HG02973 (cell line): Measurements from ENCODE around the gene FGD2.

Source experiments
- ATAC-seq: cut with Tn5 transposase; IDR thresholded peaks from one replicate; pipeline ENCODE4 v1.9.1; 2021; ENCODE audit warnings: moderate library complexity; ENCODE audit not compliant: unreplicated experiment

Gene FGD2

DNA sequence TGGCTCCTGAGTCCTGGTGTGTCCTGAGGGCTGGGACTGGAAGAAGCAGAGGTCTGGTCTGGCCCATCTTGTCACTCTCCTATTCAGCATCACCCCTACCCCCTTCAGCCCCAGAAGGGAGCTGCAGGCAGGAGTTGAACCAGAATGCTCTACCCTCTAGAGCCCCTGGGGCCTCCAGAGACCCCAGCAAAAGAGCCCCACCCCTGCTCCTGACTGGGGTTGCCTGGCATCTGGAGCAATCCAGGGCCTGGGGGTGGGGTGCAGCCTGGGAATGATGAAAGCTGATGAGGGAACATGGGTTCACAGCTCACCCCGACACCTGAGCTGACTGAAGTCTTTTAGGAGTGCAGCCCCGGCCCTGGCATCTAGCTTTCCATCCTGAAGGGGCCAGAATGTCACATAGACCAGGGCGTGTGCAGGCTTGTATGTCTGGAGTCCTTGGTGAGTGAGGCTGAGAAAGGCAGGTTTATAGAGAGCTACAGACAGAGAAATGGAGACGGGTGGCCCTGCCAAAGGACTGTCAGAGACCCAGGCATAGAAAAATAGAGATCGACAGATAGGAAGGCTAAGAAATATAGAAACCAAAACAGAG lies 12.2 kb downstream of the FGD2 start:
- ATAC-seq, result no peak

DNA sequence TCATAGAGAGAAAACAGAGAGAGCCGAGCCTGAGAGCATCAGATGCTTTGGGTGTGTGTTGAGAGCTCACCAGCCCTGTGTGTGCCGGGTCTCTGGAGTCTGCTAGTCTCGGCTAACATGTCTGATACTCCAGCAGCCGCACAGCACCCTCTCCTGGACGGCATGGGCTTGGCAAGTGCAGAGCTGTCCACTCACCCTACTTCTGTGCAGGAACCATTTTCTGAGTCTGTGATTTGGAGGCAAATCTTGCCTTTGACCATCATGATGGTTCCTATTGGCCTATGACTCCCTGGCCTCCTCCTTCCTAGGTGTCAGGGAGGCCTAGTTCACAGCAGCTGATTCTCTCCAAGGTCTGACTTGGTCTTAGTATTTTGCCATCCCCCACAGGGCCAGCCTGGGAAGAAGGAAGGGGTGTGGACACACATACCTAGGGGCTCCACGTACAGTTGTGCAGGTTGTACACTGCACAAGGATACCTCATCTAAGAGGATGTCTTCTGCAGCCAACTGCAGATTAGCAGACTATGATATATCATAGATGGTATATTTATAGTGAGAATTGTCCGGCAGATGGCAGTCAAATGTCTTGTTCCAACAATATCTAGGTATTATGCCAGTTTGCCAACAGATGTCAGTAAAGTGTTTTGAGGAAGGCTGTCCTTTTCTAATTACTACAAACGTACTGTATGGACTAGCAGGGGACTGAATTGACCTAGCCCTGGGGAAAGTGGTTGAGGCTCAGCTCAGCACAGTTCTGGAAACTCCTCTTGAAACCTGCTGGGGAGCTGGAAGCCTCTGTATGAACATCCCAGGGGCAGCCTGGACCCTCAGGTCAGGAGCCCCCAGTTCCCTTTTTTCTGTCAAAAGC lies 13.0 kb downstream of the FGD2 start:
- ATAC-seq, result peak; percentile 83

DNA sequence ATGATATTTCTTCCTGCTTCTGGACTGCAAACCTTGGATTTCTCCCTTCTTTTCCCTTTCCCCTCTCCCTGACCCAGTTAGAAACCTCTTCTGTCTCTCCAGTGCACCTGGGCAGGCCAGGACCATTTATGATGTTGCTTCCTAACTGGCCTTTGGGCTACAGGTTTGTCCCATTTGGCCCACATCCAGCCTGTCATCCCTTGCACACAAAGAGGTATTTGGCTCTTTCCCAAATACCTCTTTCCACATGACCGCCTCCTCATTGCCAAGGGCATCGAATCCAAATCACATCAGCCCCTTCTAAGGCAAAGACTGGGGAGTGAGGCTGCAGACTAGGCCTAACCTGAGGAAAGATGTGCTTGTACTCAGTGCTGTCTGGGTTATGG lies 13.6 kb downstream of the FGD2 start:
- ATAC-seq, result no peak

DNA sequence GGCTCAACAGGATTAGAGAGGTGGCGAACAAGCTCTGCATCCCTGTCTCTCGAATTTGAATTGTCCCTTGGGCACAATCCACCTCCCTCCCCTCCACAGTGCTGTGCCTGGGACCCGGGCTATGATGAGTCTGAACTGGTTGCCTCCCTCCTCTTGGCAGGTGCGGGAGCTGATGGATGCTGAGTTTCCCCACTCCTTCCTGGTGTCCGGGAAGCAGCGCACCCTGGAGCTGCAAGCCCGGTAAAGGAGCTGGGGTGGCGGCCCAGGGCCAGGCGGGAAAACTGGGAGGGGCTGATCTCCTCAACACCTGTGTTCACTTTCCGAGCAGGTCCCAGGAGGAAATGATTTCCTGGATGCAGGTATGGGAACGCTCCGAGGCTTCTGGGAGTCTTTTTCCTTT lies 14.9 kb downstream of the FGD2 start:
- ATAC-seq, result no peak

DNA sequence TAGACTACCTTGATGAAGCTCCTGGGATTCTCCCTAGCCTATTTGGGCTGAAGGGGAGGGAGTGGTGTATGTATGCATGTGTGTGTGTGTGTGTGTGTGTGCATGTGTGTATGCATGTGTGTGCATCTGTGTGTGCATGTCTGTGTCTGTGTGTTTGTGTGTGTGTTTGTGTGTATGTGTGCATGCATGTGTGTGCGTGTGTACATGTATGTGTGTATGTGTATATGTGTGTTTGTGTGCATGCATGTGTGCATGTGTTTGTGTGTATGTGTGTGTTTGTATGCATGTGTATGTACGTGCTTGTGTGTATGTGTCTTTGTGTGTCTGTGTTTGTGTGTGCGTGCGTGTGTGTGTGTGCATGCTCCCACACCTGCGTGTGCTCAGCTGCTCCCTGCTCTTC lies 15.4 kb downstream of the FGD2 start:
- no peak for ATAC-seq

DNA sequence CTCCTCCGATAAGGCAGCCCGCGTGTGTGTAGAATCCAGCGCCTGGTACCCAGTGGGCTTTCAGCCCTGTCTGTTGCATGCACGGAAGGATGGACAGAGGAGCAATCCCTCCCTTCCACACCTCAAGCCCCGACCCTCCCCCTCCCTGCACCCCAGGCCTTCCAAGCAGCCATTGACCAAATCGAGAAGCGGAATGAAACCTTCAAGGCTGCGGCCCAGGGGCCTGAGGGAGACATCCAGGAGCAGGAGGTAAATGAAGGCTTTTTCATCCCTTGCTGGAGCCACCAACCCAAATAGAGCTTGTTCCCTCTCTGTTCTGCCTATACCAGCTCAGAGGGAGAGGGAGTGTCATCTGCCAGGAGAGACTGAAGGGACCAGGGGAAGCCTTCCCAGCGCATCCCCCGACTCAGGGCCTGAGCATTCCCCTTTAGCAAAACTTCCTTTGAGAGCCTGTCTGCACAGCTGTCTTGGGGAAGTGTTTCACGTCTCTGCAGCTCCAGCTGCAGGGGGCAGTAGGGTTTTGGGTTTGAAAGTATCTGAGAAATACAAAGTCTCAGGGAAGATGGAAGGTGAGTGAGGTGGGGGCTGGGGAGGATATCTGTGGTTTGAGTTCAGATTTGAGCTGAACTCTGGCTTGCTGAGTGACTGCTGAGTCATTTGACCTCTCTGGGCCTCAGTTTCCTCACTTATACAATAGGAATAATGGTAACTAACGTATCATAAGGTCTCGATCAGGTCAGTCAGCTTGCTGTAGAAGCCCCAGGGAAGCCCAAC lies 16.1 kb downstream of the FGD2 start:
- no peak for ATAC-seq

DNA sequence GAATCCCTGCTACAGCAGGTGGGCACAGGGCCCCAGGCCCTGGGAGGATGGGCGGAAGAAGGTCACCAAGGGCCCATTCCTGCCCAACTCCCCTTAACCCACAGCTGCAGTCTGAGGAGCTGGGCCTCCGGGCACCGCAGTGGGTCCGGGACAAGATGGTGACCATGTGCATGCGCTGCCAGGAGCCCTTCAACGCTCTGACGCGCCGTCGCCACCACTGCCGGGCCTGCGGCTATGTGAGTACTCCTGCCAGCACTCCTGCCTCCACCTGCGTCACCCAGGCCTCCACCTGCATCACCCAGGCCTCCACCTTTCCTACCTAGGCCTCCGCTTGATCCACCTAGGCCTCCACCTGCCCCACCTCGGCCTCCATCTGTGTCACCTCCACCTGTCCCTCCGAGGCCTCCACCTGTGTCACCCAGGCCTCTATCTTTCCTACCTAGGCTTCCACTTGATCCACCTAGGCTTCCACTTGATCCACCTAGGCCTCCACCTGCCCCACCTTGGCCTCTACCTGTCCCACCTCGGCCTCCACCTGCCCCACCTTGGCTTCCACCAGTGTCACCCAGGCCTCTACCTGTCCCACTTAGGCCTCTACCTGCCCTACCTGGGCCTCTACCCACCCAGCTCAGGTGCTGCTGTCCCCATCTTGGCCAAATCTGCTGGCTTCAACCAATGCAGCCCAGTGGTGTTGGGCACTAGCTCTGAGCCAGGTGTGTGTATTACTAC lies 16.8 kb downstream of the FGD2 start:
- no peak for ATAC-seq

DNA sequence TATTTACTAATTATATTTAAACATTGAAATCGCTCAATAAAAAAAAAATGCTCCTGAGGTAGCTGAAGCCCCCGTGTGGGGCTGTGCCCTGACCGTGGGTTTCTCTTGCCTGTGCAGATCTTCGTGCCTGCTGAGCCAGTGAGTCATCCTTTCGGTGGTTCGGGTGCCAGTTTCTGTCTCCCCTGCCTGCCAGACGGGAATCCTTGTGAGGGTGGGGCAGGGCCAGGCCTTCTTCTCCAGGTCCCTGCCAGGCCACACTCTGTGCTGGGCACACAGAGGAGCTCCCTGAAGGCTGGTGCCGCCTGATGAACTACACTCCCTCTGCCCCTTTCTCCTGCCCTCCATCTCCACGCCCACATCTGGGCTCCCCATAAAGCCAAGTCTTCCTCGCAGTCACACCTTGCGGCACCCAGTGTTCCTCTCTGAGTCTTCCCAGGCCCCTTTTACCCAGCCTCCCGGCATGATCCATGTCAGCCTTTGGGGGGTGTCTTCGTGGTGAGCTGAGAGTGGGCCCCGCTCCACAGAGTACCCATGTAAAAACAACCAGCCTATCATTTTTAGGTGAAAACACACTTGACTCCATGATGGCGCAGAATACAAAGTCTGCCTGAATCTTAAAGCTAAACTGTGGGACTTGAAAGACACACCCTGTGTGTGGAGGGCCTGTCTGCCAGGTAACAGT lies 19.3 kb downstream of the FGD2 start:
- no peak for ATAC-seq

DNA sequence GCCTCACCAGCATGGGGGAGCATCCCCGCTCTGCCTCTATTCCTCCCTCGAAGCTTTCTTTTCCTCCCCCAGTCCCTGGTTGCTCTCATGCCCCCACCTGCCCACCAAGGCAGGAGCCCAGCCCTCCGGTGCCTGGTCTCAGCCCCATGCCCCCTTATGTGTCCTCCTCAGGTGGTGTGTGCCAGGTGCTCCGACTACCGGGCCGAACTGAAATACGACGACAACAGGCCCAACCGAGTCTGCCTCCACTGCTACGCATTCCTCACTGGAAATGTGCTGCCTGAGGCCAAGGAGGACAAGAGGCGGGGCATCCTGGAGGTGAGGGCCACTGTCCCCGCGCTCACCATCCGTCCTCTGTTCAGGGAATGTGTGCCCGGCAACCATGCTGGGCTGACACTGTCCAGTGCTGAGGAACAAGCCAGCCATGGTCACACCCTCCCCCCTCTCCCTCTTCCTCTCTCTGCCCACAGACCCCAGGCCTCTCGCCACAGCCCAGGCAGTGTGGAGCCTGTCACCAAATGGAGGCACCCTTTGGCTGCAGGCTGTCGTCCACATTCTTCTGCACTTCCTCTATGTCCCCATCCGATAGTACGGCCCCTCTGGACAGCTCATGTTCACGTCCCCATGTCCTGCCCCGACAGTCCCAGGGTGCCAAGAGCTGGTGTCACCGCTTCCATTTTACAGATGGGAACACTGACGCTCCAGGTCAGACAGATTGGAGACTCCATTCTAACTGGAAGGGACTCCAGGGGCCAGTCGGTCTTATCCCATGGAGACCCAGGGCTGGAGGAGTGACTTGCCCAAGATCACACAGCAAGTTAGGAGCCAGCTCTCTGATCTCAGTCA lies 20.4 kb downstream of the FGD2 start:
- ATAC-seq, result no peak

DNA sequence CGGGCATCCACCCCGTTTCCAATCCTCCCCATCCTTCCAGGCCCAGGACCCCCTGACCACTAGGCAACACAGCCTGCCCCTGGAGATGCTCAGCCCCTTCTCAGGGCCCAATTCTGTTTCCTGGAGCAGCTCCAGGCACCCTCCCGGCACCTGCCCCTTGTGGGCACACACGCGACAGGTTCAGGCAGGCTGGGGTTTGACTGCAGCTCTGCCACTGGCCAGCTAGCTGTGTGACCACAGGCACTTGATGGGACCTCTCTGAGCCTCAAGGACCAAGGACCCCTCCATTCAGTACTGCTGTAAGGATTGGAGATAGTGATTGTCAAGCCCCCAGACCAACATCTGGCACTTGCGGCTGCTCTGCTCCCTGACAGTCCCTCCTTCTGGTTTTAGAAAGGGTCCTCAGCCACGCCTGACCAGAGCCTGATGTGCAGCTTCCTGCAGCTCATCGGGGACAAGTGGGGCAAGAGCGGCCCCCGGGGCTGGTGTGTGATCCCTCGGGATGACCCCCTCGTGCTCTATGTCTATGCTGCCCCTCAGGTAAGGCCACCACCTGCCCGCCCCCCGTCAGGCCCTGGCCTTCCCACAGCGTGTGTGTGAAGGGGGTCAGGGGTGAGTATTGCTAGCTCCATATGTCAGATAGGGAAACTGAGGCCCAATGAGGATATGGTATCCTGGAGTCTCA lies 21.7 kb downstream of the FGD2 start:
- no peak for ATAC-seq

DNA sequence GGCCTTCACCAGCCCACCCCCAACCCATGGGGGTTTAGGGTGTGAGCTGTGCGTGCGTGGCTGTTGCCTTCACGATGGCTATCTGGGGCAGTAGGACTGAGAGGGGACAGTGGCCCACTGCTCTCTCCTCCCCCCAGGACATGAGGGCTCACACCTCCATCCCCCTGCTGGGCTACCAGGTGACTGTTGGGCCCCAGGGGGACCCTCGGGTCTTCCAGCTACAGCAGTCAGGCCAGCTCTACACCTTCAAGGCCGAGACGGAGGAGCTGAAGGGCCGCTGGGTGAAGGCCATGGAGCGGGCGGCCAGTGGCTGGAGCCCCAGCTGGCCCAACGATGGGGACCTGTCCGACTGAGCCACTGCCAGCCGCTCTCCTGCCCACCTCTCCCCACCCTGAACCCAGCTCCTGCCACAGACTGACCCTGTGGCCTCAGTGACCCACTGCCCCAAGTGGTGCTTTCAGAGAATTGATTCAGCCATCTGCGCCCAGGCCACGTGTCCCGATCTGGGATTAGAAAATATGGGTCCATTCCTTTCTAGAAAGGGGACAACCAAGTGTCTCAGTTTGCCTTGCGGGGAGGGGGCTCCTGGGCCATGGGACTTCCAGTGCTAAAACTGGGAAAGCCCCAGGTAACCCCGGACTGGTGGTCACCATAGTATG lies 22.5 kb downstream of the FGD2 start:
- ATAC-seq, result no peak

DNA sequence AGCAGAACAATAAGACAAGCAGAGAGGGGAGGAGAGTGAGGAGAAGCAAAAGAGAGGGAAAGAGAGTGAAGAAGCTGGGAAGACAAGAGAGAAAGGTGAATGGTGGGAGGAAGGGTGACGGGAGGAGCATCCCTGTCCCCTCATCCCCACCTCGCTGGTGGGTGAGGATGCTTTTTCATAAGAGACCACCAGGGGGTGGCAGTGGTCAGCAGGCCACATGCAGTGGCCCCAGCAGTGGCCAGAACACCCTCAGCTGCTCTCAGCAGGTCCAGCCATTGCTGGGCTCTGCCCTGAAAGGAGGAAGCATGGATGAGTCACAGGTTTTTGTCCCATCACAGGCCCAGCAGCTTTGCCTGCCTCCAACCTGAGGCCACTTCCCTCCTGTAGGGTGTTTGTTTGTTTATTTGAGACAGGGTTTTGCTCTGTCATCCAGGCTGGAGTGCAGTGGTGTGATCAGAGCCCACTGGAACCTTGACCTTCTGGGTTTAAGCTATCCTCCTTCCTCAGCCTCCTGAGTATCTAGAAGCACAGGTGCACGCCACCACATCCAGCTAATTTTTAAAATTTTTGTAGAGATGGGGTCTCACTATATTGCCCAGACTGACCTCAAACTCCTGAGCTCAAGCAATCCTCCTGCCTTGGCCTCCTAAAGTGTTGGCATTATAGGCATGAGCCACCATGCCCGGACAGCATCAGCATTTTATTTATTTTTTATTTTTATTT lies 24.0 kb downstream of the FGD2 start:
- no peak for ATAC-seq

DNA sequence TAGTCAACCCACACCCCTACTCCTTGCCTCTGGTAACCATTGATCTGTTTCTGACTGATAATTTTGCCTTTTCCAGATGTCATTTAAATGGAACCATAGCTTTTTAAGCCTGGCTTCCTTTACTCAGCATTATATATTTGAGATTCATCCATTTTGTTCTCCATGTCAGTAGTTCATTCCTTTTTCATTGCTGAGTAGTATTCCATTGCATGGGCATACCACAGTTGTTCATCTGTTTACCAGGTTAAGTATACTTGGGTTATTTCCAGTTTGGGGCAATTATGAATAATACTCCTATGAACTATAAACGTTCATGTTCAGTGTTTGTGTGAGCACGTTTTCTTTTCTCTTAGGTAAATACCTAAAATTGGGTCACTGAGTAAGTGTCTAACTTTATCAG lies 25.1 kb downstream of the FGD2 start:
- ATAC-seq, result no peak

DNA sequence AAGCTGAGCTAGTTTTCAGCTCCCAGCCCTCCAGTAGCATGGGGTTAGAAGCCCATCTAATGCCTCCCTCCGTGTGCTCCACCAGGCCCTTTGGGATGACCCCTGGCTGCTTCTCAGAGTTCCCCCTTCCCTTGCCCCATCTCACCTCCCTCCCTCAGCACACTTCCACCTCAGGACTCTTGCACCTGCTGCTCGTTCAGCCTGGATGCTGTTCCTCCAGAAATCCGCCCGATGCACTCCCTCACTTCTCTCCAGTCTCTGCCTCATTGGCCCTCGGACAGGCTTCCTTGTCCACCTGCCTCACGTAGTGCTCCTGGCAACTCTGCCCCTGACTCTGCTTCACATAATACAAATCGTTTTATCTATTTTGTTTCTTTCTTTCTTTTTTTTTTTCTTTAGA lies 26.8 kb downstream of the FGD2 start:
- ATAC-seq, result no peak

DNA sequence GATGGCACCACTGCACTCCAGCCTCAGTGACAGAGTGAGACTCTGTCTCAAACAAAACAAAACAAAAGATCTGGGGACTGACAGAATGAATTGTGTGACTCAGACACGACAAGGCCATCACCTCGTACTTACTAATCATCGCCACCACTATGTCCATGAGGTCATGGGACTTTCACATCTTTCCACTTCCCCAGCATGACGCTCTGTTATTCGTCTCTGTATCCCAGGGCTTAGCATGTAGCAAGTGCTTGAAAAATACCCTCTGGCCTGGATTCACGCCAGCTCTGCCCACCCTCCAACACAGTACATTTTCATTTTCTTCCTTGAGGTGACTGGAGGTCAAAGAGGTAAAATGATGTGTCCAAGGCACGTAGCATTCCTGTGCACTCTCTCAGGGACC lies 27.8 kb downstream of the FGD2 start:
- ATAC-seq, result no peak

DNA sequence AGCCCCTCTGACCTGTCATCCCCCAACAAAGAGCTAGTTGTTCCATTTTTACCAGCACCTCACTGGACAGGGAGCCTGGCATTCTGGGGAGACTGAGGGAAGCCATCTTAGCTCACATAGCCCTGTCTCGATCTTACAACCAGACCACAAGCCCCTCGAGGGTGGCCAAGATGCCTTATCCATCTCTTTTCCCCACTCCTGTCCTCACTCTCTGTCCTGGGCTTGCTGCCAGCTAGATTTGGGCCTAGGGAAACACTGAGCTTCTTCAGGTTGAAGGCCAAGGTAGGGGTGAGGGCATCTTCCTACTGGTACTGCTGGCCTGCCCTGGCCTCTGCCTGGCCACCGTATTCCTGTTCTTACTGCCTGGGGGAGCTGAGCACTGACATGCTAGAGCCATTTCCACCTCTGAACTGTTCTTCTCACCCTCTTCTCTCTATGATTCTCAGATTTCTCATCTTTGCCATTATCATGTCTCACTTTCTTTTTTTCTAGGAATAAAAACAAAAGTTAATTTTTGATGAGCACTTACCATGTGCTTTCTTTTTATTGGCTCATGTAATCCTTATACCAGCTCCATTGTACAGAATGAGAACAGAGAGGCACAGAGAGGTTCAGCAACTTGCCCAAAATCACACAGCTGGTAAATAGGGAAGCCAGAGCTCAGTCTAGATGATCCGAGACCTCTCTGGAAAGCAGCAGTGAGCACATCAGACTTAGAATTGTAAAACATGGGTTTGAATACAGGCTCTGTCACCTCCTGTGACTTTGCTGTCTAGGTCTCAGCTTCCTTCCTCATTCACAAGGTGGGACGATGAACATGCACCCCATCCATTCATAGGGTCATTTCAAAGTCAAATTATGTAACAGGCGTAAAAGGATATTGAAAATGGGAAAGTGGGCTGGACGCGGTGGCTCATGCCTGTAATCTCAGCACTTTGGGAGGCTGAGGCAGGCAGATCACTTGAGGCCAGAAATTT lies 28.7 kb downstream of the FGD2 start:
- ATAC-seq, result no peak

DNA sequence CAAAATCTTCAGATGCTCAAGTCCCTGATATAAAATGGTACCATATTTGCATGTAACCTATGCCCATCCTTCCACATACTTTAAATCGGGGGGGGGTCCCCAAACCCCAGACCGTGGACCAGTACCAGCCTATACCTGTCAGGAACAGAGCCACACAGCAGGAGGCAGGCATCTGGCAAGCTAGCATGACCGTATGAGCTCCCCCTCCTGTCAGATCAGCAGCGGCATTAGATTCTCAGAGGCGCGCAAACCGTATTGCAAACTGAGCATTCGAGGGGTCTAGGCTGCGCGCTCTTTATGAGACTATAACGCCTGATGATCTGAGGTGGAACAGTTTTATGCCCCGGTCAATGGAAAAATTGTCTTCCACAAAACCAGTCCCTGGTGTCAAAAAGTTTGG lies 30.7 kb downstream of the FGD2 start:
- ATAC-seq, result no peak
